ENCODE results near the gene ABCA9.

Gene ABCA9

GRCh38 chr17:69064476-69064875, 3.7 kb upstream of the ABCA9 start:
- DNase-seq: no peak

DNA sequence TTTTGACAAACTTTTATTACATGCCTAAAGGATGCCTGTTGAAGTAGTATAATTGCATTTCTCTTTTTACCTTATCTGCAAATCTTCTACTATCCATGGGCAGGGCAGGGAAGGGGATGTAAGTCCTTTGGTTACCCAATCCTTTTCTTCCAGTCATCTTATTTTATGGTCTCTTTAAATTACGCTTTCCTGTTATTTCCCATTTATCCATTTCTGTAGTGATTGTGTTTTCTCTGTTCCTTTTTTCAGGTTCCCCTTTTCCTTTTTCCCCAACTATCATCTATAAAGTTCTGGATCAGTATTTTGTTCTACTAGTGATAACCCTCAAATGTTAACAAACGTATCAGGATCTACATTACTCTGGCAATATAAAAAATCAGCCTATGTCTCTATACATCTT, 3.3 kb upstream of the ABCA9 start:
- DNase-seq: no peak

- DNase-seq: no peak
Observed at GRCh38 chr17:69062860-69063581, 2.3 kb upstream of the ABCA9 start.

DNA sequence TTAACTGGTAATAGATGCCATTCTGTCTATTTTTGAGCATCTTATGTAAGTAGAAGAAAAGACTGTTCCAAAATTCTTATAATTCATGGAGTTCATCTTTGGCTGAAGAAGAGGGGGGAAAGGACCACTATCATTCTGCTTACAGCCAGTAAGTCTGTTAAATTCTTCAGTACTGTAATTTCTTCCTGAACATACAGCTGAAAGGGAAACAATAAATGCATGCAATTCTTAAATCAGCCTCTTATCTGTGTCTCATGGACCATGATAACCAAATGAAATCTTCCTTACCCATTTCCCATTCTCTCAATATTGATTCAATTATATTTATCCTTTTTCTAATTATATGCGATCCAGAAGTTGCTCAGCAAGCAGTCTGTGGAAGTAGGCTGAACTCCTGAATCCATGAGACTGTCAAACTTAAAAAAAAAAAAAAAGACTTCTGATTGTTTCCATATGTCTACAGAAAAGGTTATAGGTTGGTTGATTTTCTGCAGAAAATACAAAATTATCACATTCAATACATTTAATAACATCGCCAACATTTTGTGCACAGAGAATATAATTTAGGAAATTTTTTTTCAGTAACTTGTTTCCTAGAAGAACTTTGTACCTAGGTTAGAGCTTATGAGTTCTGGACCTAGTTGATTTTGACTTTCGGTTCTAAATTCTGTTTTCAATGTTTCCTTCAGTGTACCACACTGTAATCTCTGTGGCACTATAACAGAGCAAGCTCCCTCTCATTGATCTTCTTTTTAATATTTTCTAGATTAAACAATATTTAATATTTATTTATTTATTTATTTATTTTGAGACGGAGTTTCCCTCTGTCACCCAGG, 1.2 kb upstream of the ABCA9 start:
- no peak for DNase-seq

- DNase-seq: no peak
Observed at GRCh38 chr17:69059458-69060175, 1.1 kb downstream of the ABCA9 start.

- no peak for DNase-seq
Observed at GRCh38 chr17:69058165-69058564, 2.6 kb downstream of the ABCA9 start.

GRCh38 chr17:69057280-69057679, 3.4 kb downstream of the ABCA9 start:
- no peak for DNase-seq

- no peak for DNase-seq
Observed at GRCh38 chr17:69056179-69056823, 4.4 kb downstream of the ABCA9 start.

DNA sequence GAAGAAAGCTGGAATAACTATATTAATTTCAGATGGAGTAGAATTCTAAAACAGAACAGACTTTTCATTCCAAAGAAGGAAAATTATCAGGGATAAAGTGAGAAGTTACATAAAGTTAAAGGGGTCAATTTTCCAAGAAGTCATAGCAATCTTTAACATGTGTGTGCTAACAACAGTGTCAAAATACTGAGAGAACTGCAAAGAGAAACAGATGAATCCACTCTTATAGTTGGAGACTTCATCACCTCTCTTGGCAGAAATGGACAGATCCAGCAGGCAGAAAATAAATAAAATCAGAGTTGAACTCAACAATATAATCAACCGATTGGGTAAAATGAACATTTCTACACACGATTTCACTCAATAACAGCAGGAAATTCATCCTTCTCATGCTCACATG, 5.4 kb downstream of the ABCA9 start:
- DNase-seq: no peak

GRCh38 chr17:69050999-69051775, 9.5 kb downstream of the ABCA9 start:
- no peak for DNase-seq

DNA sequence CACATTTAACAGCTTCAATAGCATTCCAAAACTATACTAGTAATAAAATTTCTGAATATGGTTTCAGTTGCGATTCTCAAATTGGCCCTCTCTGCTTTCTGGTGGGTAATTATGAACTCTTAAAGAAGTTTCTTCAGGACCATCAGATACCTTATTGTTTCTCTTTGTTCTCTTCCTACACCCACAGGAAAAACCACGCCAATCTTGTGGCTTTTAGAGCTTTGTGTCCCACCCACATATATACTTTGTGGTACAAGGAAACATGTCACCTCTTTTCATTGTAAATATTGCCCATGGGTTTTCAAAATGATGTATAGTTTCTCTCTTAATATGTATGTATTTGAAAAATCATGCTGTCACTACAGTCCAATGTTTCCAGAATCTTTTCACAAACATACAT, 12.1 kb downstream of the ABCA9 start:
- no peak for DNase-seq

- DNase-seq: no peak
Observed at GRCh38 chr17:69047368-69048263, 13.1 kb downstream of the ABCA9 start.

DNA sequence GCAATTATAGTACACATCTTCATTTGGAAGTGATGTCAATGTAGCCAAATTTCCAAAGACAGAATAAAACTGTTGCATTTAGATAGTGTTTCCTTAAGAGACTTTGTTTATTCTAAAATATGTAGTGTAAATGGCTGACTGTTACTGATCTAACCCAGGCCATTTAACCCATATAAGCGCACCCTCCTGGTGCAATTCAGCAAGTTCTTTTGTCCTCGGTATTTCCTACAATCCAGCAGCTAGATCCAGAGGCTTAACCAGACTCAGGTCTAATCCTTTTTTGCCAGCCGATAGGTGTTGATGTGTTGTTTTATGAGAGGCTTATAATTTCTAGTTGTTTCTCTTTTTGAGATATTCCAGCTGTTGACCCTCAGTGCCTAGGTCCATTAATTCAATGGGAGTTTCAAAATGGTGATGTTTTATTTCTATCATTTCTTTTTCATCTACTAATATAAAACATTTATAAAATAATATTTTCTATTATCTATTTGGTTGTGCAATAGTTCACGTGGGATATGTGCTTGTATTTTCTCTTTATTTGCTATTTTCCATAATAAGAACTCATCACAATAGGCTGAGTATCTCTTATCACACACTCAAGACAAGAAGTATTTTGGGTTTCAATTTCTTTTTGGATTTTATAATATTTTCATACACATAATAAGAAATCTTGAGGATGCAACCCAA, 14.5 kb downstream of the ABCA9 start:
- no peak for DNase-seq

DNA sequence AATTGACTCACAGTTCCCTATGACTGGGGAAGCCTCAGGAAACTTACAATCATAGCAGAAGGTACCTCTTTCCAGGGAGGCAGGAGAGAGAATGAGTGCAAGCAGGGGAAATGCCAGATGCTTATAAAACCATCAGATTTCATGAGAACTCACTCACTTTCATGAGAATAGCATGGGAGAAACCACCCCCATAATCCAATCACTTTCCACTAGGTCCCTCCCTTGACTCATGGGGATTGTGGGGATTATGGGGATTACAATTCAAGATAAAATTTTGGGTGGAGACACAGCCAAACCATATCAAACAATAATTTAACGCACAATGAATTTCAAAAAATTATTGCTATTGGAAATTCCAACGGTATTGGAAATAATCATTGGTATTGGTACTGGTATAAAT, 15.1 kb downstream of the ABCA9 start:
- DNase-seq: no peak

- no peak for DNase-seq
Observed at GRCh38 chr17:69044371-69044770, 16.4 kb downstream of the ABCA9 start.

GRCh38 chr17:69043098-69043734, 17.5 kb downstream of the ABCA9 start:
- DNase-seq: no peak

- DNase-seq: no peak
Observed at GRCh38 chr17:69042308-69042707, 18.4 kb downstream of the ABCA9 start.

DNA sequence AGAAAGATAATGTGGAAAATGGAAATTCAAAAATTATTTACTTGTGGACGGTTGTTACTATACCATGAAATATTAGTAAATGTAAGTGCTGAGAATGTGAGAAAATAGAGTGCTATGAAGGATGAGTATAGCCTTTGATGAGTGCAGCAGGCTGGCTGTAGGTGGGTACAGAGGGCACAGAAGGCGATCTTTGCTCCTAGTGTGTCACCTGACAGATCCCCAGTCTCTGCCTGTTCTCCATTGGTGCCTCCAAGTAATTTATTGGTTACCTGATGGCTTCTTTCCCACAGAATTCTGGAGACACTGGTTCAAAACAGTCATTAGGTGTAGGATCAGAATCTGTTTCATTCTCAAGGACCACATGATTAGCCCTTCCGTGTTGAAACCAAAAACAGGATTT, 28.9 kb downstream of the ABCA9 start:
- DNase-seq: no peak

DNA sequence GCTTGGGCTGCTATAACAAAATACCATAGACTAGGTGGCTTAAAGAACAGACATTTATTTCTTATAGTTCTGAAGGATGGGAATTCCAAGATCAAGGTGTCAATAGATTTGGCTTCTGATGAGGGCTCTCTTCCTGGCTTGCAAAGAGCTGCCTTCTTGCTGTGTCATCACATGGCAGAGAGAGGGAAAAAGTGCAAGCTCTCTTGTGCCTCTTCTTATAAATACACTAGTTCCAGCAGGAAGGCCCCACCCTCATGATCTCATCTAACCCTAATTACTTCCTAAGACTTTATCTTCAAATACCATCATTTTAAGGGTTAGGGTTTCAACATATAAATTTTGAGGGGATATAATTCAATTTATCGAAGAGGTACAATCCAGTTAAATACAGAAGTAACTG, 30.6 kb downstream of the ABCA9 start:
- no peak for DNase-seq

DNA sequence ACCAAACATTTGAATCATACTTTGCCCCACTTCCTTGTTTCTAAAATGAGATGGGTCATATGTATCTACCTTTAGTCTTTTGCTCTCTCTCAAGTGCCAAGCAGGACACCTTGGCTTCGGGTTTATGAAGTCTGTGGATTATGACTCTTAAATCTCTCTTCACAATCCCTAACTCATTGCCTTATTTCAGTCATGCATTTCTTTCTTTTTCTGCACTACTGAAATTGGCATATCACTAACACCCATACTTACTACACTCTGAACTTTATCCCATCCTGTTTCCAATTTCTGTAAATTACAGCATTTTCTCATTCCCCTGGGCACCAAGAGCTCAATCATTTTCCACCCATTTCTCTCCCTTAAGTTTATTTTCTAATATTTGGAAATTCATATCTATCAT, 42.0 kb downstream of the ABCA9 start:
- no peak for DNase-seq
